Mucosa of stomach (tissue), 1 donor: Measurements from ENCODE around the gene MYH10.

Source experiments
- H3K27me3 ChIP-seq: one replicate; pipeline ENCODE4 v1.7.0; 2013; ENCODE audit warnings: mild to moderate bottlenecking, low read length; ENCODE audit not compliant: control insufficient read depth, insufficient read depth
- H3K36me3 ChIP-seq: one replicate; pipeline ENCODE4 v1.7.0; 2013; ENCODE audit warnings: low read length; ENCODE audit not compliant: control insufficient read depth, insufficient read depth
- H3K4me1 ChIP-seq: one replicate; pipeline ENCODE4 v1.7.0; 2013; ENCODE audit warnings: mild to moderate bottlenecking, low read length; ENCODE audit not compliant: control insufficient read depth, insufficient read depth
- H3K4me3 ChIP-seq: one replicate; pipeline ENCODE4 v1.7.0; 2013; ENCODE audit warnings: low read length
- H3K9ac ChIP-seq: one replicate; pipeline ENCODE4 v1.7.0; 2013; ENCODE audit warnings: mild to moderate bottlenecking, low read length, moderate library complexity
- H3K9me3 ChIP-seq: one replicate; pipeline ENCODE4 v1.7.0; 2013; ENCODE audit warnings: mild to moderate bottlenecking, low read length, moderate library complexity; ENCODE audit not compliant: control insufficient read depth
- donor health status: Pancreatic carcinoma.

Gene MYH10

DNA sequence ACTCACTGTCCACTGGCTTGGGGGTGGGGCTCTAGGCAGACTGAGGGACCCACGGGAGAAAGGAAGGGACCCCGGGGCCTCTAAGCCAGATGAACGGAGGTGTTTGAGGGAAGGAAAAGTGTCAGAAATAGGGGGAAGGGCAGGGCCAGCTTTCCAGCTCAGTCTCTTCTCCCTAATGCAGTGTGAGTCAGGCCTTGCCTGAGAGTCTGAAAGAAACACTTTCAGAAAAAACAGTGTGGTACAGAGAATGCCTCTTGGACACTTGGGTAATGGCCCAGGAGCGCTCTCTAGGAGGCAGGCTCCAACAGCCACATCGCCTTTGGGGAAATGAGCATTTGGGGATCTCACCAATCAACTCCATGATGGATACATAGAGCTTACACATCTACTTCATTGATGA is 148.0 kb downstream of the MYH10 start:
- no peak overlapping the region for H3K4me3 ChIP-seq
- H3K36me3 ChIP-seq, result no peaks in the 10 kb centered on the region
- peaks cover 4% of the 10 kb centered on the region for H3K4me1 ChIP-seq
- no peaks in the 10 kb centered on the region for H3K9me3 ChIP-seq
- no peaks in the 10 kb centered on the region for H3K27me3 ChIP-seq
- H3K9ac ChIP-seq, result no peak overlapping the region

DNA sequence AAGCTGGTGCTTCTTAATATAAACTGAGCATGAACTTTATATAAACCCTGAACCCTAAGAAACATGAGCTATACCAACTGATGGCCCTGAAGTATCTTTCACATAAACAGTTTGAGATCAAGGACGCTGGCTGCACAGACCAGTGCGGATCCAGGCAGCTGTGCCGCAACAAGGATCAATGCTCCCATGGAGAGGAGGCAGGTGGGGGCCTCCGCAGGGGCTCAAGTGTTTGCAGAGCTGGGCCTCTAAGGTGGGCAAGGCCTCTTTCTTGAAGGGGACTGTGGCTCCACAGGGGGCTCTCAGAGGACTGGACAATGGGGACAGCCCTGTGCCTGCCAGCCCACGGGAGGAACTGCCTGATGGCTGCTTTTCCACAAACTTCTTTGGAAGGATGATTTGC is 148.8 kb downstream of the MYH10 start:
- no peak overlapping the region for H3K4me3 ChIP-seq
- no peaks in the 10 kb centered on the region for H3K9me3 ChIP-seq
- peaks cover 4% of the 10 kb centered on the region for H3K4me1 ChIP-seq
- H3K9ac ChIP-seq, result no peak overlapping the region
- no peaks in the 10 kb centered on the region for H3K36me3 ChIP-seq
- no peaks in the 10 kb centered on the region for H3K27me3 ChIP-seq

DNA sequence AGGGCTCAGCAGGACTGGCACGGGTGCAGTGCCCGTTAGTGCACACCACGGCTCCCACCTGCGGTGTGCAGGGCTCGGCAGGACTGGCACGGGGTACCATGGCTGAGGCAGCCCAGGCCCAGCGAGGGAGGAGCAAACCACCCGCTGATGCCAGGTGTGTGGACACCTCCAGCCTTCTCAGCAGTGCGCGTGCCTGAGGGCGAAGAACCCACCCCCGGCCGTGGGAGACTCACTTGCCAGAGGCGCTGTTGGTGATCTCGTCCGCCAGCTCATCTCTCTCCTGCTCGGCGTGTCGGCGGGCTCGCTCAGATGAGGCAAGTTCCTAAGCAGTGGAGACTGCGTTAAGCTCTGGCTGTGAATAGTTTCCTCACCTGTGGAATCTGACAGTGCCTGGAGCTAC is 149.4 kb downstream of the MYH10 start:
- Histone ChIP-seq H3K9me3 (no peaks in the 10 kb centered on the region), H3K9ac (no peak overlapping the region), H3K4me3 (no peak overlapping the region), H3K36me3 (no peaks in the 10 kb centered on the region), H3K4me1 (peaks cover 4% of the 10 kb centered on the region), H3K27me3 (no peaks in the 10 kb centered on the region)

DNA sequence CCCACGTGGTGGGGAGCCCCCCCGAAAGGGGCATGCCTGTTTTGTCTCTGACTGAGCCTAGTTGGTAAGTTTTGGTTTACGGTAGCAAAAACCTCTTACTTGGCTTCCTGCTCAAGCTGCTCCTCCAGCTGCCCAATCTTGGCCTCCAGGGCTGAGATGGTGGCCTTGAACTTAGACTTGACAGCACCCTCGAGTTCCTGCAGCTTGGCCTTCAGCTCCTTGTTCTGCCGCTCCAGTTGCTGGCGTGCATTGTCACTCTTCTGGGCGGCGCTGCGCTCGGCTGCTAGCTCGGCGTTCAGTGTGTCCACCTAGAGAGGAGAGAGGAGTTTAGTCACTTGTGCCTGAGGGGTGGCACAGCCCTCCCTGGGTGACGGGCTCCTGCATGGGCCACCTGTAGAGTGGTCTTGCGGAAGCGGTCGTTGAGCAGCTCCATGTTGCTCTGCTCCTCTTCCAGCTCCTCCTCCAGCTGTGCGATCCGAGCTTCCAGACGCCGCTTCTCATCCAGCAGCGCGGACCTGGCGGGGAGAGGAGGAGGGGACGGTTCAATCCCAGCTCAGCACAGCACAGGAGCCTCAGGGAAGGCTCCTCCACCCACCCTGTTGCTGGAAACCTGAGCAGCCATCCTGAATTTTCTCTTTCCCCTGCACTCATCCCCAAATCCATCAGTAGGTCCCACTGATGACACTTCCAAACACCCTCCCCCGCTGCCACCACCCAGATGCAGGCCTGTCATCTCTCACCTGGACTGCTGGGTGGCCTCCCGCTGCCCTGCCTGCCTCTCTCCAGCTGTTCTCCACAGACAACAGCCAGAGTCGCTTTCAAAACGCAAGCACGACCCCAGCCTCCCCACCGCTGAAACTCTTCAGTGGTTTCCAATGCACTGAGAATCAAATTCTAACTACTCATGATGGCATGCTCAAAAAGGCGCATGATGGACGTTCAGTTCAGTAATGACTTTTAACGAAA is 150.2 kb downstream of the MYH10 start:
- H3K4me1 ChIP-seq, result peaks cover 4% of the 10 kb centered on the region
- no peak overlapping the region for H3K9ac ChIP-seq

DNA sequence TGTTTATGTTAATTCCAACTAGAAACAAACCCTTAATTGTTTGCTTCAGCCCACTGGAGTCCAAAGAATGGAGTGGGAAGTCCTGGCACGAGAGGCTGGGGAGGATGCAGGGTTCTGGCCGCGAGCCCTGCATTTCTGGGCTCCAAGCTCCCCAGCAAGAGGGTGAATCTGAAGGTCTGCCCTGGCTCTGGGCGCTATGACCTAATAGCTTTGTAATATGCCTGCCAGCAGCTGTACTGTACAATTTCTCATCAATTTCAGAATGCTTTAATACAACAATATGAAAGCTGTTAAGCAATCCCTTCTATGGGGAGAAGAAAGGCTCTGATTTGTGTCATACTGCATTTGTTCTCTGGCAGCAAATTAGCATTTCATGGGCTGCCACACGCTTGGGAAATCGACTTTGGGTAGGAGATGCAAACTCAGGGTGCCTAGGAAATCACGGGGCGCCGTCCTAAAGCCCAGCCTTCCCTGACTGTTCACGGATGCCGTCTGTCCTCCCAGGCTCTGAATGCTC is 151.0 kb downstream of the MYH10 start:
- Histone ChIP-seq H3K9ac (no peak overlapping the region), H3K36me3 (no peaks in the 10 kb centered on the region), H3K4me1 (peaks cover 4% of the 10 kb centered on the region), H3K4me3 (no peak overlapping the region), H3K9me3 (no peaks in the 10 kb centered on the region), H3K27me3 (no peaks in the 10 kb centered on the region)

More for the DNA sequence above, 150.2 kb downstream of the MYH10 start:
- H3K9me3 ChIP-seq, result no peaks in the 10 kb centered on the region
- H3K4me3 ChIP-seq, result no peak overlapping the region
- H3K36me3 ChIP-seq, result no peaks in the 10 kb centered on the region
- no peaks in the 10 kb centered on the region for H3K27me3 ChIP-seq

DNA sequence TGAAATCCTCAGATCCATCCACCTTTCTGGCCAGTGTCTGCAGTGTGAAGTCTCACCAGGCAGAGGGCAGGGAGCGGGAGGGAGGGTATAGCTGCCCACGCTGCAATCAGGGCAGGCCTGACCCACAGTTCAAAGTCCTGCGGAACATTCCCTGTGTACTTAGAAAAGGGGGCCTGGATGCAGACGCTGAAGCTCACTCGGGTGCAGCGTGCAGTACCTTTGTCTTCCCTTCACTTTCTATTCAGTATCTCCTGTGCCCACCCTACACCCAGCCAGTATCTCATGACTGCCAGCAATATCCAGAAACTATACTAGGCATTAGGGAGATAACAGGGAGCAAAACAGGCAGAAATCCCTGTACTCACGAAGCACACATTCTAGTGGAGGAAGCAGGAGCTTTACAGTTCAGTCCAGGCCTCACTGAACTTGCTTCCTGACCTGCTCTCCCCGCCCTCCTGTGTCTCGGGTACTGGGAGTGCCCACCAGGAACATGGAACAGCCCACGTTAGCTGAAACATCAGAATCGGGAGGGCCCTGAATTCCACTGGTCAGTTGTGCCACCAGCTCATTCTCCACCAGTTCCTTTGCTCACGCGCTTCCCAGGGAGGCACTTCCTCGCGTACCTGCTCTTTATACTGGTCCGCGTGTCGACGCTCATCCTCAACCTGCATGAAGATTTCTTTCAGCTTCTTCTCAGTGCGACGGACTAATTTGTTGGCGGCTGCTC is 152.6 kb downstream of the MYH10 start:
- H3K4me3 ChIP-seq, result no peak overlapping the region
- H3K4me1 ChIP-seq, result peaks cover 4% of the 10 kb centered on the region
- no peaks in the 10 kb centered on the region for H3K36me3 ChIP-seq
- no peaks in the 10 kb centered on the region for H3K27me3 ChIP-seq
- H3K9me3 ChIP-seq, result no peaks in the 10 kb centered on the region
- H3K9ac ChIP-seq, result no peak overlapping the region

DNA sequence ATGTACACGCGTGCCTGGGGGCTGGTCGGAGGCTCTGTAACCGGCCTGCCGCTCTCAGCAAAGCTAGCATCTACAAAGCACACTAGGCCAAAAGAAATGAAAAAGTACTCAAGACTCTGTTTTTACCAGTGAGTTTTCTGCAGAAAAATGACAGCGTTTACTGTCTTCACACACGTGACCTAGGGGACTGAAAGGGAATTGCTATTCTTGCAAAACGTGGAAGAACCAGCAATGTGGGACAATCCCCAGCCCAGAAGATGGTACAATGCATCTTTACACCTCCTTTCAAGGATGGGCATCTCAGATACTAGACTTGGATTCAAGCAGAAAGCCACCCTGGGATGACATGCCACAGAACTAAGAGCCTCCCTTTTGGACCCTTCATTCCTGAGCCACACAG is 153.4 kb downstream of the MYH10 start:
- Histone ChIP-seq H3K4me1 (peaks cover 4% of the 10 kb centered on the region), H3K27me3 (no peaks in the 10 kb centered on the region), H3K4me3 (no peak overlapping the region), H3K9ac (no peak overlapping the region), H3K9me3 (no peaks in the 10 kb centered on the region), H3K36me3 (no peaks in the 10 kb centered on the region)

DNA sequence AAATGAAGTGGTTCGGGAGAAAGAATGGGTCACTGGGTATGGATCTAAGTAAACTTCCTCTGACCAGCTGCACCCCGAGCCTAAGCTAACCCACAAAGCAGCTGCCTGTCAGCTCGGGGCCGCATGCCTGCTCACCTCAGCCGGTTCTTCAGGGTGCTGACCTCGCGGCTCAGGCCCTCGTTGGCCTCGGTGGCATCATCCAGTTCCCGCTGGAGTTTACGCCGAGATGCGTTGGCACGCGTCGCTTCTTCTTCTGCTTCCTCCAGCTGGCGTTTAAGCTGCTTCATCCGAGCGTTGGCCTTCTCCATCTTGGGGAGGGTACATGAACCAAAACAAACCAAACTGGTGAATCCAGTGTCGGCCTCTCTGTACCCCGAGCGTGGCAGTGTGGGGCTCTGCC is 153.8 kb downstream of the MYH10 start:
- no peak overlapping the region for H3K4me3 ChIP-seq
- H3K27me3 ChIP-seq, result no peaks in the 10 kb centered on the region
- peaks cover 4% of the 10 kb centered on the region for H3K4me1 ChIP-seq
- H3K36me3 ChIP-seq, result no peaks in the 10 kb centered on the region
- H3K9me3 ChIP-seq, result no peaks in the 10 kb centered on the region
- no peak overlapping the region for H3K9ac ChIP-seq

DNA sequence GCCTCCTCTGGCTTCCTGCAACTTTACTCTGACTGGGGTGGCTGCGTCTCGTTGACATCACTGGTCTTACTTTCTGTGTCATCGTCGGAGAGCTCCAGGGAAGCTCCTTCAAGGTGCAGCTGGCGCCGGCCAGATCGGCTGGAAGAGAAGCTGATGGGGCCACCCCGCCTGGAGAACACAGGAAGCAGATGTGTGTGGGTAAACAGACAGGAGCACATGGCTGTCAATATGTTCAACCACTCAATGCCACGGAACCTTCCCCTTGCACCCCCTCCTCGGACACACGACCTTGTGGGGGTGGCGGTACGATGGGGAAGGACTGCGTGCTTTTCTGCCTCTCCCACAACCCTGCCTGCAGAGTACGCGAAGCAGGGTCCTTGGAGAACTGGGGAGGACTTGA is 154.7 kb downstream of the MYH10 start:
- Histone ChIP-seq H3K4me3 (no peak overlapping the region), H3K9me3 (no peaks in the 10 kb centered on the region), H3K27me3 (no peaks in the 10 kb centered on the region), H3K9ac (no peak overlapping the region), H3K36me3 (no peaks in the 10 kb centered on the region), H3K4me1 (peaks cover 4% of the 10 kb centered on the region)

DNA sequence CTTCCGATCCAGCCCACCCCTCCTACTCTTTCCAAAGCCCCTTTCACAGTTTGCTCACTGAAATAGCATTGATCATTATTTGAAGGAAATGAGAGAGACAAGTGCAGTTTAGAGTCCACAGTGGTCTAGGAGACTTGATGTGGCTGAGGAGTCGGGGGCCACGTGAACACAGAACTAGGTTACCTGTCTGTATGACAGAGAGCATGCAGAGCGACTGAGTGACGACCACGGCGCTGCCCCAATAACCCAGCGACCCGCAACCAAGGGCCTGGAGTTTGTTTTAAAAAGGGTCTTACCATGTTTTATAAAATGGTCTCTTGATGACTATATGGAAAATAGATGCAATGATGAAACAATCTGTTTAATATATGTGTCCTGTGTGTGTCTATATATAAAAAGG is 155.3 kb downstream of the MYH10 start:
- H3K9me3 ChIP-seq, result no peaks in the 10 kb centered on the region
- no peaks in the 10 kb centered on the region for H3K36me3 ChIP-seq
- H3K4me1 ChIP-seq, result peaks cover 4% of the 10 kb centered on the region
- H3K27me3 ChIP-seq, result no peaks in the 10 kb centered on the region
- no peak overlapping the region for H3K4me3 ChIP-seq
- H3K9ac ChIP-seq, result no peak overlapping the region

DNA sequence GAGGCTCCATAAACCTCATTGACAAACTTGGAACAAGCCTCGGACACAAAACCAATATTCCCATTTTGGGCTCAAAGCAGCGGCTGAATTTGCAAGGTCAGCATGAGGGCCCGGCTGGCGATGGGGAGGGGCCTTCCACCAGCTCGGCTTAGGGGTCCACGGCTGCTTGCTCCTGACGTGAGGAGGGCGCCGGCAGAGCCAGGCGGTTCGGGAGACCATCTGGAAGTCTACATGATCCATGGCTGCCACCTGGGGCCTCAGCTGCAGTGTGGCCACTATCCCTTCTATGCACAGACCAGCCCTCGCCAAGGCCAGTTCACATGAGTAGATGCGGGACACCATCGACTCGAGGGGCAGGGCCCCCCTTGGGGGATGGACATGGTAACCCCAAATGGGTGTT is 155.7 kb downstream of the MYH10 start:
- Histone ChIP-seq H3K9me3 (no peaks in the 10 kb centered on the region), H3K4me1 (peaks cover under 1% of the 10 kb centered on the region), H3K9ac (no peak overlapping the region), H3K36me3 (no peaks in the 10 kb centered on the region), H3K4me3 (no peak overlapping the region), H3K27me3 (no peaks in the 10 kb centered on the region)
